Vagina (tissue), 2 donors: Measurements from ENCODE around the gene CLEC4A.
"Not testable (repeated sequence)": the region's sequence is repeated elsewhere in the genome, so short reads cannot be mapped to it uniquely, and the experiment has no call there.

ENCODE experiments used
- POLR2A ChIP-seq, 2 donors: fragments of 450-650 bp; IDR thresholded peaks; one replicate each; pipeline ENCODE4 v1.6.1; 2017; ENCODE audit warnings: antibody characterized with exemption in 2 of 2, mild to moderate bottlenecking in 2 of 2, moderate library complexity in 2 of 2
- TF ChIP-seq, protein P1 (sequence below), 3 experiments: fragments of 450-650 bp in 2 of 3; fragments of 200-600 bp in 1 of 3; sonication (generic) in 1 of 3; IDR thresholded peaks; one replicate each; pipeline ENCODE4 v1.5.1; 2017 to 2019; ENCODE audit warnings: antibody characterized with exemption in 3 of 3, mild to moderate bottlenecking in 2 of 3, moderate library complexity in 2 of 3

DNA sequence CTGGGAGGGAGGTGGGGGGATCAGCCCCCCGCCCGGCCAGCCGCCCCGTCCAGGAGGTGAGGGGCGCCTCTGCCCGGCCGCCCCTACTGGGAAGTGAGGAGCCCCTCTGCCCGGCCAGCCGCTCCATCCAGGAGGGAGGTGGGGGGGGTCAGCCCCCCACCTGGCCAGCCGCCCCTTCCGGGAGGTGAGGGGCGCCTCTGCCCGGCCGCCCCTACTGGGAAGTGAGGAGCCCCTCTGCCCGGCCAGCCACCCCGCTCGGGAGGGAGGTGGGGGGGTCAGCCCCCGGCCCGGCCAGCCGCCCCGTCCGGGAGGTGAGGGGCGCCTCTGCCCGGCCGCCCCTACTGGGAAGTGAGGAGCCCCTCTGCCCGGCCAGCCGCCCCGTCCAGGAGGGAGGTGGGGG lies 60.8 kb downstream of the CLEC4A start:
- not testable (repeated sequence) for TF ChIP-seq POLR2A (IDR thresholded peaks at IDR 0.05)
- TF ChIP-seq, protein P1, sequence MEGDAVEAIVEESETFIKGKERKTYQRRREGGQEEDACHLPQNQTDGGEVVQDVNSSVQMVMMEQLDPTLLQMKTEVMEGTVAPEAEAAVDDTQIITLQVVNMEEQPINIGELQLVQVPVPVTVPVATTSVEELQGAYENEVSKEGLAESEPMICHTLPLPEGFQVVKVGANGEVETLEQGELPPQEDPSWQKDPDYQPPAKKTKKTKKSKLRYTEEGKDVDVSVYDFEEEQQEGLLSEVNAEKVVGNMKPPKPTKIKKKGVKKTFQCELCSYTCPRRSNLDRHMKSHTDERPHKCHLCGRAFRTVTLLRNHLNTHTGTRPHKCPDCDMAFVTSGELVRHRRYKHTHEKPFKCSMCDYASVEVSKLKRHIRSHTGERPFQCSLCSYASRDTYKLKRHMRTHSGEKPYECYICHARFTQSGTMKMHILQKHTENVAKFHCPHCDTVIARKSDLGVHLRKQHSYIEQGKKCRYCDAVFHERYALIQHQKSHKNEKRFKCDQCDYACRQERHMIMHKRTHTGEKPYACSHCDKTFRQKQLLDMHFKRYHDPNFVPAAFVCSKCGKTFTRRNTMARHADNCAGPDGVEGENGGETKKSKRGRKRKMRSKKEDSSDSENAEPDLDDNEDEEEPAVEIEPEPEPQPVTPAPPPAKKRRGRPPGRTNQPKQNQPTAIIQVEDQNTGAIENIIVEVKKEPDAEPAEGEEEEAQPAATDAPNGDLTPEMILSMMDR (IDR thresholded peaks at IDR 0.05) = not testable (repeated sequence)
